GM19351 (cell line): Measurements from ENCODE around the gene SPAG16.

Source experiments
- ATAC-seq: cut with Tn5 transposase; IDR thresholded peaks from one replicate; pipeline ENCODE4 v1.9.1; 2021; ENCODE audit warnings: mild to moderate bottlenecking, moderate library complexity; ENCODE audit not compliant: unreplicated experiment

SPAG16 gene

GRCh38 chr2:213787869-213788268 is 503.6 kb downstream of the SPAG16 start:
- ATAC-seq: peak; percentile 75

- ATAC-seq: no peak
Measured at GRCh38 chr2:213789940-213790339, 505.7 kb downstream of the SPAG16 start.

- no peak for ATAC-seq
Measured at GRCh38 chr2:213792045-213792444, 507.8 kb downstream of the SPAG16 start.

- no peak for ATAC-seq
Measured at GRCh38 chr2:213806125-213806726, 522.0 kb downstream of the SPAG16 start.

- no peak for ATAC-seq
Measured at GRCh38 chr2:213816583-213816982, 532.3 kb downstream of the SPAG16 start.

- no peak for ATAC-seq
Measured at GRCh38 chr2:213818436-213818835, 534.2 kb downstream of the SPAG16 start.

GRCh38 chr2:213834331-213834730 is 550.1 kb downstream of the SPAG16 start:
- ATAC-seq: no peak

- no peak for ATAC-seq
Measured at GRCh38 chr2:213834746-213835145, 550.5 kb downstream of the SPAG16 start.

GRCh38 chr2:213846856-213847255 is 562.6 kb downstream of the SPAG16 start:
- ATAC-seq: no peak

- ATAC-seq: no peak
Measured at GRCh38 chr2:213847316-213847715, 563.1 kb downstream of the SPAG16 start.

- ATAC-seq: no peak
Measured at GRCh38 chr2:213848631-213849030, 564.4 kb downstream of the SPAG16 start.

- no peak for ATAC-seq
Measured at GRCh38 chr2:213861638-213862037, 577.4 kb downstream of the SPAG16 start.

- ATAC-seq: no peak
Measured at GRCh38 chr2:213862407-213863076, 578.3 kb downstream of the SPAG16 start.

GRCh38 chr2:213863541-213863940 is 579.3 kb downstream of the SPAG16 start:
- no peak for ATAC-seq

GRCh38 chr2:213868526-213868925 is 584.3 kb downstream of the SPAG16 start:
- no peak for ATAC-seq

- ATAC-seq: no peak
Measured at GRCh38 chr2:213885485-213885884, 601.2 kb downstream of the SPAG16 start.

GRCh38 chr2:213914510-213914909 is 630.2 kb downstream of the SPAG16 start:
- no peak for ATAC-seq

GRCh38 chr2:213920014-213920413 is 635.8 kb downstream of the SPAG16 start:
- ATAC-seq: no peak

GRCh38 chr2:213923543-213923942 is 639.3 kb downstream of the SPAG16 start:
- no peak for ATAC-seq

- peak; percentile 98 for ATAC-seq
Measured at GRCh38 chr2:213934560-213934959, 650.3 kb downstream of the SPAG16 start.

GRCh38 chr2:213958086-213958485 is 673.8 kb downstream of the SPAG16 start:
- ATAC-seq: no peak

GRCh38 chr2:213959589-213959988 is 675.3 kb downstream of the SPAG16 start:
- ATAC-seq: peak; percentile 71

GRCh38 chr2:213971536-213971935 is 687.3 kb downstream of the SPAG16 start:
- ATAC-seq: no peak
